HCT116 (cell line): ENCODE results near the gene MAPKAPK3. TPM values are rescaled to one million over a fixed set of nuclear protein-coding genes. Genes with fewer than 3 reads are reported as not detected.

ENCODE experiments used
- ATAC-seq: fragments of 200-7000 bp; cut with Tn5 transposase; 2 replicates; pipeline ENCODE4 v1.9.1; 2020; ENCODE audit warnings: mild to moderate bottlenecking, moderate library complexity
- BruUV-seq: library from RNA; stranded (reverse); fragments of 400-500 nt; replicated peaks from 2 replicates; lab custom pipeline; 2021; lab: Mats Ljungman, UMichigan
- CTCF ChIA-PET: fragments of 300-600 bp; sonication (Branson Sonifier 250); formaldehyde crosslinking; loops from one replicate; lab custom pipeline; 2021; ENCODE audit warnings: antibody characterized with exemption; lab: Charles Lee
- POLR2A ChIA-PET: fragments of 300-600, 350-600 bp; sonication (Branson Sonifier 250); formaldehyde crosslinking; loops from one replicate; lab custom pipeline; 2021; ENCODE audit warnings: antibody characterized with exemption; lab: Charles Lee
- RAD21 ChIA-PET, 2 experiments: fragments of 300-600 bp; sonication (Branson Sonifier 250); formaldehyde crosslinking; loops; one replicate each; lab custom pipeline; 2023; ENCODE audit warnings: low total read pairs in 2 of 2; ENCODE audit not compliant: uncharacterized antibody in 2 of 2, unreplicated experiment in 2 of 2, low non-redundant PET in 1 of 2; lab: Charles Lee
- DNase-seq: peaks from one replicate; pipeline ENCODE4 v3.0.0-alpha.2; 2010; ENCODE audit warnings: low read depth, low spot score
- H2AFZ ChIP-seq: fragments of 200-600 bp; shearing (Covaris generic), sonication (generic); 2 replicates; pipeline ENCODE4 v1.6.1; 2017; ENCODE audit warnings: low read depth, mixed run types, mixed read lengths, antibody characterized with exemption, low read length; ENCODE audit not compliant: poor library complexity, severe bottlenecking
- H3K27ac ChIP-seq: 2 replicates; pipeline ENCODE4 v1.5.1; 2012; ENCODE audit warnings: low read depth, low read length
- H3K27me3 ChIP-seq: fragments of 200-600 bp; sonication (generic); 2 replicates; pipeline ENCODE4 v1.6.1; 2016; ENCODE audit warnings: mixed run types, low read length, mixed read lengths; ENCODE audit not compliant: insufficient read depth
- H3K36me3 ChIP-seq, 2 experiments: fragments of 200-500 bp in 1 of 2; fragments of 200-600 bp in 1 of 2; sonication (Bioruptor generic) in 1 of 2; sonication (generic) in 1 of 2; 2 replicates each; pipeline versions ENCODE4 v1.5.1 to v1.6.1; 2014 to 2016; ENCODE audit warnings: low read length in 2 of 2, inconsistent platforms in 1 of 2, mixed read lengths in 1 of 2, mixed run types in 1 of 2; ENCODE audit not compliant: insufficient read depth in 2 of 2, control insufficient read depth in 1 of 2
- H3K4me1 ChIP-seq, 2 experiments: fragments of 200-600 bp in 1 of 2; sonication (generic) in 1 of 2; 2 replicates each; pipeline versions ENCODE4 v1.5.1 to v1.6.1; 2012 to 2017; ENCODE audit warnings: low read length in 2 of 2, inconsistent platforms in 1 of 2, mild to moderate bottlenecking in 1 of 2, mixed read lengths in 1 of 2, mixed run types in 1 of 2, moderate library complexity in 1 of 2; ENCODE audit not compliant: insufficient read depth in 2 of 2, control insufficient read depth in 1 of 2
- H3K4me2 ChIP-seq: fragments of 200-600 bp; sonication (generic); 2 replicates; pipeline ENCODE4 v1.6.1; 2017; ENCODE audit warnings: mixed run types, low read length, mixed read lengths
- H3K4me3 ChIP-seq, 2 experiments: fragments of 200-600 bp in 1 of 2; sonication (generic) in 1 of 2; replicated peaks in 1 of 2; 2 replicates each; pipeline ENCODE4 v1.5.1; 2011 to 2016; ENCODE audit warnings: low read length in 2 of 2, control low read depth in 1 of 2, low read depth in 1 of 2, mild to moderate bottlenecking in 1 of 2, mixed read lengths in 1 of 2, mixed run types in 1 of 2
- H3K79me2 ChIP-seq: fragments of 200-600 bp; sonication (generic); 2 replicates; pipeline ENCODE4 v1.6.1; 2017; ENCODE audit warnings: mild to moderate bottlenecking, mixed run types, low read length, moderate library complexity, mixed read lengths; ENCODE audit not compliant: insufficient read depth
- H3K9ac ChIP-seq: fragments of 200-600 bp; sonication (generic); 2 replicates; pipeline ENCODE4 v1.6.1; 2016; ENCODE audit warnings: low read length, mixed read lengths
- H3K9me2 ChIP-seq: fragments of 200-600 bp; sonication (generic), shearing (Covaris generic); 2 replicates; pipeline ENCODE4 v1.6.1; 2017; ENCODE audit warnings: mixed run types, mild to moderate bottlenecking, moderate library complexity; ENCODE audit not compliant: insufficient read depth
- H3K9me3 ChIP-seq, 2 experiments: fragments of 200-500 bp in 1 of 2; fragments of 200-600 bp in 1 of 2; sonication (Bioruptor generic) in 1 of 2; sonication (generic) in 1 of 2; 2 replicates each; pipeline ENCODE4 v1.6.1; 2014 to 2017; ENCODE audit warnings: low read length in 2 of 2, mixed read lengths in 2 of 2, inconsistent platforms in 1 of 2, low read depth in 1 of 2, mild to moderate bottlenecking in 1 of 2, mixed run types in 1 of 2, moderate library complexity in 1 of 2; ENCODE audit not compliant: control insufficient read depth in 1 of 2, insufficient read depth in 1 of 2
- H4K20me1 ChIP-seq: fragments of 200-600 bp; sonication (generic), shearing (Covaris generic); 2 replicates; pipeline ENCODE4 v1.6.1; 2017; ENCODE audit warnings: mixed run types, mild to moderate bottlenecking, moderate library complexity; ENCODE audit not compliant: insufficient read depth
- CTCF ChIP-seq, 3 experiments: fragments of 200-600 bp in 1 of 3; sonication (generic) in 1 of 3; IDR thresholded peaks in 2 of 3; conservative IDR thresholded peaks in 1 of 3; 2 replicates each; pipeline ENCODE4 v1.5.1; 2012 to 2017; ENCODE audit warnings: low read depth in 2 of 3, low read length in 2 of 3, antibody characterized with exemption in 1 of 3, borderline replicate concordance in 1 of 3, control low read depth in 1 of 3, mild to moderate bottlenecking in 1 of 3, mixed read lengths in 1 of 3, mixed run types in 1 of 3, moderate library complexity in 1 of 3; ENCODE audit not compliant: insufficient read depth in 1 of 3
- ELF1 ChIP-seq: IDR thresholded peaks from 2 replicates; pipeline ENCODE4 v1.6.1; 2012; ENCODE audit warnings: low read depth, borderline replicate concordance
- EZH2phosphoT487 ChIP-seq: fragments of 200-600 bp; IDR thresholded peaks from 2 replicates; pipeline ENCODE4 v1.6.1; 2018; ENCODE audit warnings: antibody characterized with exemption, borderline replicate concordance
- FOSL1 ChIP-seq: IDR thresholded peaks from 2 replicates; pipeline ENCODE4 v1.6.1; 2012; ENCODE audit warnings: low read depth
- JUND ChIP-seq: IDR thresholded peaks from 2 replicates; pipeline ENCODE4 v1.6.1; 2012
- MAX ChIP-seq: IDR thresholded peaks from 2 replicates; pipeline ENCODE4 v1.6.1; 2012
- SP1 ChIP-seq: IDR thresholded peaks from 2 replicates; pipeline ENCODE4 v1.6.1; 2012; ENCODE audit warnings: low read depth
- SRF ChIP-seq: IDR thresholded peaks from 2 replicates; pipeline ENCODE4 v1.6.1; 2012; ENCODE audit warnings: low read depth
- TCF7L2 ChIP-seq: IDR thresholded peaks from 2 replicates; pipeline ENCODE4 v1.7.0; 2011; ENCODE audit warnings: borderline replicate concordance, inconsistent platforms; ENCODE audit not compliant: insufficient read depth, insufficient read length; ENCODE audit errors: extremely low read depth
- YY1 ChIP-seq: IDR thresholded peaks from 2 replicates; pipeline ENCODE4 v1.6.1; 2011; ENCODE audit warnings: low read length, low read depth, moderate library complexity, mild to moderate bottlenecking; ENCODE audit not compliant: insufficient replicate concordance; ENCODE audit errors: extremely low read depth
- ZFX ChIP-seq: fragments of 450-650 bp; IDR thresholded peaks from 2 replicates; pipeline ENCODE4 v1.6.1; 2017
- intact Hi-C: fragments of 100-400 bp; cut with micrococcal nuclease; formaldehyde crosslinking; loops from 2 replicates; pipeline ENCODE4 v1.10.0; 2022
- total RNA-seq: library from RNA; stranded (reverse); gene quantifications from one replicate; pipeline ENCODE4 v1.2.1, GENCODE V29; 2021; ENCODE audit not compliant: unreplicated experiment
- TF ChIP-seq, protein P1 (sequence below): IDR thresholded peaks from 2 replicates; pipeline ENCODE4 v1.6.1; 2012; ENCODE audit warnings: low read depth

MAPKAPK3 gene
- total RNA-seq, 1 experiment from 2014 or later: 87.3 TPM

- H3K4me2 ChIP-seq: no peak overlapping the region
- 0 out of 4 replicates have a peak, but pooled peaks cover 0 to 3% of the 10 kb centered on the region in 2 experiments for H3K36me3 ChIP-seq
- no peaks in the 10 kb centered on the region for H3K9me2 ChIP-seq
- ChIA-PET POLR2A (no interaction called here), CTCF (no interaction called here), RAD21 (no interaction called here)
- no peaks in the 10 kb centered on the region for H3K79me2 ChIP-seq
- no peaks in the 10 kb centered on the region for H3K4me1 ChIP-seq
- no peak overlapping the region for H3K9ac ChIP-seq
- no peak for TF ChIP-seq ELF1
- TF ChIP-seq SP1: no peak
- TF ChIP-seq ZFX: no peak
- TF ChIP-seq EZH2phosphoT487: no peak
- no peak for TF ChIP-seq FOSL1
- TF ChIP-seq SRF: no peak
- no peak for TF ChIP-seq JUND
- no peak for TF ChIP-seq YY1
- TF ChIP-seq CTCF (IDR thresholded peaks at IDR 0.05 in 2 of 3, conservative IDR thresholded peaks at IDR 0.05 in 1 of 3; ENCODE audit: borderline replicate concordance in 1 of 3, insufficient read depth in 1 of 3, low read depth in 2 of 3, low read length in 2 of 3): no peak
- no peak for TF ChIP-seq TCF7L2
- TF ChIP-seq, protein P1, sequence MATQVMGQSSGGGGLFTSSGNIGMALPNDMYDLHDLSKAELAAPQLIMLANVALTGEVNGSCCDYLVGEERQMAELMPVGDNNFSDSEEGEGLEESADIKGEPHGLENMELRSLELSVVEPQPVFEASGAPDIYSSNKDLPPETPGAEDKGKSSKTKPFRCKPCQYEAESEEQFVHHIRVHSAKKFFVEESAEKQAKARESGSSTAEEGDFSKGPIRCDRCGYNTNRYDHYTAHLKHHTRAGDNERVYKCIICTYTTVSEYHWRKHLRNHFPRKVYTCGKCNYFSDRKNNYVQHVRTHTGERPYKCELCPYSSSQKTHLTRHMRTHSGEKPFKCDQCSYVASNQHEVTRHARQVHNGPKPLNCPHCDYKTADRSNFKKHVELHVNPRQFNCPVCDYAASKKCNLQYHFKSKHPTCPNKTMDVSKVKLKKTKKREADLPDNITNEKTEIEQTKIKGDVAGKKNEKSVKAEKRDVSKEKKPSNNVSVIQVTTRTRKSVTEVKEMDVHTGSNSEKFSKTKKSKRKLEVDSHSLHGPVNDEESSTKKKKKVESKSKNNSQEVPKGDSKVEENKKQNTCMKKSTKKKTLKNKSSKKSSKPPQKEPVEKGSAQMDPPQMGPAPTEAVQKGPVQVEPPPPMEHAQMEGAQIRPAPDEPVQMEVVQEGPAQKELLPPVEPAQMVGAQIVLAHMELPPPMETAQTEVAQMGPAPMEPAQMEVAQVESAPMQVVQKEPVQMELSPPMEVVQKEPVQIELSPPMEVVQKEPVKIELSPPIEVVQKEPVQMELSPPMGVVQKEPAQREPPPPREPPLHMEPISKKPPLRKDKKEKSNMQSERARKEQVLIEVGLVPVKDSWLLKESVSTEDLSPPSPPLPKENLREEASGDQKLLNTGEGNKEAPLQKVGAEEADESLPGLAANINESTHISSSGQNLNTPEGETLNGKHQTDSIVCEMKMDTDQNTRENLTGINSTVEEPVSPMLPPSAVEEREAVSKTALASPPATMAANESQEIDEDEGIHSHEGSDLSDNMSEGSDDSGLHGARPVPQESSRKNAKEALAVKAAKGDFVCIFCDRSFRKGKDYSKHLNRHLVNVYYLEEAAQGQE: no peak
- no peak for TF ChIP-seq MAX
- intact Hi-C loops: no loop called here
- ATAC-seq: peak; percentile 31; the same call in 1 of the 2 replicates
- no peaks in the 10 kb centered on the region for H3K27me3 ChIP-seq
- DNase-seq: no peak
- H3K27ac ChIP-seq: no peak overlapping the region
- no peak overlapping the region for H2AFZ ChIP-seq
- no peaks in the 10 kb centered on the region for H3K9me3 ChIP-seq
- no peak overlapping the region for H3K4me3 ChIP-seq
- no TSS peak for BruUV-seq
- H4K20me1 ChIP-seq: no peaks in the 10 kb centered on the region
Measured at GRCh38 chr3:50580683-50581458, 36.1 kb upstream of the MAPKAPK3 start.
